GM23338 (cell line): ENCODE measurements around the gene HSCB. TPM values are rescaled to one million over a fixed set of nuclear protein-coding genes. Genes with fewer than 3 reads are reported as not detected.
A peak's percentile ranks its signal among the peaks of the same experiment; 100 is the strongest.

Source experiments
- ATAC-seq: fragments of 200-7000 bp; cut with Tn5 transposase; 3 replicates; pipeline ENCODE4 v1.9.1; 2020
- DNase-seq: peaks from one replicate; pipeline ENCODE4 v3.0.0-alpha.2; 2015; ENCODE audit warnings: low spot score
- H2AFZ ChIP-seq: fragments of 200-600 bp; sonication (generic); 2 replicates; pipeline ENCODE4 v1.8.0; 2016; ENCODE audit warnings: antibody characterized with exemption, mild to moderate bottlenecking, moderate library complexity
- H3F3A ChIP-seq: fragments of 200-600 bp; sonication (generic); replicated peaks from 2 replicates; pipeline ENCODE4 v1.8.0; 2017; ENCODE audit warnings: antibody characterized with exemption, mixed run types, low read depth
- H3K27ac ChIP-seq: fragments of 200-600 bp; sonication (generic); 2 replicates; pipeline ENCODE4 v1.6.1; 2016; ENCODE audit warnings: low read depth
- H3K27me3 ChIP-seq: fragments of 200-600 bp; sonication (generic); 2 replicates; pipeline ENCODE4 v1.8.0; 2016; ENCODE audit warnings: mild to moderate bottlenecking, mixed run types, moderate library complexity; ENCODE audit not compliant: insufficient read depth
- H3K36me3 ChIP-seq: fragments of 200-600 bp; sonication (generic); 2 replicates; pipeline ENCODE4 v1.8.0; 2016; ENCODE audit warnings: mild to moderate bottlenecking; ENCODE audit not compliant: insufficient read depth
- H3K4me1 ChIP-seq: fragments of 200-600 bp; sonication (generic); 2 replicates; pipeline ENCODE4 v1.8.0; 2016; ENCODE audit warnings: mild to moderate bottlenecking, moderate library complexity; ENCODE audit not compliant: insufficient read depth
- H3K4me2 ChIP-seq: fragments of 200-600 bp; sonication (generic); 2 replicates; pipeline ENCODE4 v1.7.1; 2017; ENCODE audit warnings: mixed run types
- H3K4me3 ChIP-seq: fragments of 200-600 bp; sonication (generic); 2 replicates; pipeline ENCODE4 v1.6.1; 2016; ENCODE audit warnings: mixed run types
- H3K79me2 ChIP-seq: fragments of 200-600 bp; sonication (generic); replicated peaks from 2 replicates; pipeline ENCODE4 v1.8.0; 2017; ENCODE audit warnings: mild to moderate bottlenecking; ENCODE audit not compliant: insufficient read depth
- H3K9me2 ChIP-seq: fragments of 200-600 bp; sonication (generic); 2 replicates; pipeline ENCODE4 v1.8.0; 2017; ENCODE audit not compliant: insufficient read depth
- H4K20me1 ChIP-seq: fragments of 200-600 bp; sonication (generic); replicated peaks from 2 replicates; pipeline ENCODE4 v1.8.0; 2017; ENCODE audit warnings: mild to moderate bottlenecking; ENCODE audit not compliant: insufficient read depth
- H3K27ac Mint-ChIP-seq: 2 replicates; pipeline ENCODE4 v1.8.0; 2020; ENCODE audit warnings: inconsistent platforms, mild to moderate bottlenecking, moderate library complexity, mixed read lengths
- H3K27me3 Mint-ChIP-seq: 3 replicates; pipeline ENCODE4 v1.8.0; 2022; ENCODE audit warnings: low read depth, mild to moderate bottlenecking, moderate library complexity, mixed read lengths, inconsistent platforms; ENCODE audit not compliant: insufficient read depth, poor library complexity
- H3K36me3 Mint-ChIP-seq: 3 replicates; pipeline ENCODE4 v1.8.0; 2021; ENCODE audit warnings: low read depth, mild to moderate bottlenecking, inconsistent platforms, moderate library complexity, mixed read lengths
- H3K4me1 Mint-ChIP-seq: 3 replicates; pipeline ENCODE4 v1.8.0; 2020; ENCODE audit warnings: mild to moderate bottlenecking, inconsistent platforms, mixed read lengths
- H3K4me3 Mint-ChIP-seq: 3 replicates; pipeline ENCODE4 v1.8.0; 2021; ENCODE audit warnings: moderate library complexity, mild to moderate bottlenecking, inconsistent platforms, mixed read lengths
- H3K9me3 Mint-ChIP-seq: 3 replicates; pipeline ENCODE4 v1.8.0; 2020; ENCODE audit warnings: moderate library complexity, mild to moderate bottlenecking, inconsistent platforms, mixed read lengths
- CREB1 ChIP-seq: fragments of 250-450 bp; sonication (Bioruptor Pico); IDR thresholded peaks from 2 replicates; pipeline ENCODE4 v1.5.0; 2020; ENCODE audit warnings: low read depth, mild to moderate bottlenecking, moderate library complexity
- CTCF ChIP-seq, 2 experiments: fragments of 200-600 bp in 1 of 2; sonication (generic) in 1 of 2; conservative IDR thresholded peaks; 2 replicates each; pipeline versions ENCODE4 v1.5.1 to v1.6.1; 2016 to 2017; ENCODE audit warnings: antibody characterized with exemption in 2 of 2, low read depth in 2 of 2, mild to moderate bottlenecking in 2 of 2, moderate library complexity in 1 of 2
- ETS1 ChIP-seq: IDR thresholded peaks from 2 replicates; pipeline ENCODE4 v1.6.1; 2016; ENCODE audit warnings: antibody characterized with exemption
- EZH2 ChIP-seq: fragments of 200-600 bp; sonication (generic); IDR thresholded peaks from one replicate; pipeline ENCODE4 v1.8.0; 2017; ENCODE audit warnings: antibody characterized with exemption, mild to moderate bottlenecking, low read depth; ENCODE audit not compliant: unreplicated experiment
- EZH2phosphoT487 ChIP-seq: fragments of 200-600 bp; sonication (generic); IDR thresholded peaks from one replicate; pipeline ENCODE4 v1.8.1; 2018; ENCODE audit warnings: antibody characterized with exemption; ENCODE audit not compliant: unreplicated experiment
- JUNB ChIP-seq: IDR thresholded peaks from one replicate; pipeline ENCODE4 v1.6.1; 2016; ENCODE audit warnings: antibody characterized with exemption; ENCODE audit not compliant: unreplicated experiment
- NANOG ChIP-seq: IDR thresholded peaks from 2 replicates; pipeline ENCODE4 v1.6.1; 2016; ENCODE audit warnings: antibody characterized with exemption, borderline replicate concordance
- POLR2AphosphoS5 ChIP-seq: IDR thresholded peaks from 2 replicates; pipeline ENCODE4 v1.6.1; 2016; ENCODE audit warnings: antibody characterized with exemption, low read depth
- REST ChIP-seq: IDR thresholded peaks from one replicate; pipeline ENCODE4 v1.6.1; 2018; ENCODE audit warnings: antibody characterized with exemption; ENCODE audit not compliant: unreplicated experiment
- STAT1 ChIP-seq: IDR thresholded peaks from one replicate; pipeline ENCODE4 v1.6.1; 2016; ENCODE audit warnings: antibody characterized with exemption; ENCODE audit not compliant: unreplicated experiment
- ZNF114 ChIP-seq: fragments of 250-450 bp; sonication (Bioruptor Pico); IDR thresholded peaks from 2 replicates; pipeline ENCODE4 v1.5.0; 2020; ENCODE audit warnings: mild to moderate bottlenecking, moderate library complexity
- ZNF331 ChIP-seq: fragments of 250-450 bp; sonication (Bioruptor Pico); IDR thresholded peaks from 2 replicates; pipeline ENCODE4 v1.5.0; 2020; ENCODE audit warnings: low read depth, mild to moderate bottlenecking, moderate library complexity
- ZNF462 ChIP-seq: fragments of 250-450 bp; sonication (Bioruptor Pico); IDR thresholded peaks from 2 replicates; pipeline ENCODE4 v1.5.0; 2020; ENCODE audit warnings: mild to moderate bottlenecking, moderate library complexity
- polyA plus RNA-seq: library from polyadenylated mRNA; unstranded; fragments of >200 nt; fragmentation: Nextera tagmentation; extraction: Ambion mirVana; gene quantifications from 2 replicates; pipeline ENCODE4 v1.2.1, GENCODE V29; 2016
- total RNA-seq: library from RNA; depleted of rRNA; stranded (reverse); fragments of >200 nt; shearing (Covaris generic); gene quantifications from 2 replicates; pipeline ENCODE4 v1.2.3, GENCODE V29; 2014

The HSCB gene
- total and polyA plus RNA-seq, 2 experiments from 2014 or later: 18.6 to 30.9 TPM

GRCh38 chr22:28800308-28801041, 58.6 kb downstream of the HSCB start, which contains the start of gene XBP1:
TSS of gene XBP1 (minus strand) at chr22:28800569.
- H3K27me3 Mint-ChIP-seq: peaks cover 14% of the 10 kb centered on the region
- H3K4me1 Mint-ChIP-seq: peaks cover 22% of the 10 kb centered on the region
- no peaks in the 10 kb centered on the region for H3K27me3 ChIP-seq
- H3K4me2 ChIP-seq: peak within 1 kb of the TSS; percentile 97
- peak; percentile 93 for ATAC-seq
- peaks cover 36% of the 10 kb centered on the region for H3K36me3 ChIP-seq
- no peak for TF ChIP-seq REST
- TF ChIP-seq EZH2: no peak
- peak; percentile 89 for TF ChIP-seq POLR2AphosphoS5
- no peak for TF ChIP-seq EZH2phosphoT487
- no peak for TF ChIP-seq ZNF462 (CRISPR knock-in tag)
- no peak for TF ChIP-seq STAT1
- TF ChIP-seq ZNF114 (CRISPR knock-in tag): no peak
- no peak for TF ChIP-seq ZNF331 (CRISPR knock-in tag)
- no peak for TF ChIP-seq NANOG
- peak; percentile 86 for TF ChIP-seq CREB1
- no peak for TF ChIP-seq CTCF (conservative IDR thresholded peaks at IDR 0.05; ENCODE audit: low read depth in 2 of 2)
- peak; percentile 10; the same call in 1 of the 2 replicates for TF ChIP-seq ETS1
- TF ChIP-seq JUNB: no peak
- H3F3A ChIP-seq: peaks cover 32% of the 10 kb centered on the region
- peak within 1 kb of the TSS; percentile 99 for H3K27ac Mint-ChIP-seq
- DNase-seq: peak; percentile 96
- H3K9me2 ChIP-seq: no peaks in the 10 kb centered on the region
- peak within 1 kb of the TSS; percentile 93 for H3K27ac ChIP-seq
- peak within 1 kb of the TSS; percentile 100 for H3K4me3 ChIP-seq
- peaks cover 44% of the 10 kb centered on the region for H3K36me3 Mint-ChIP-seq
- peaks cover 51% of the 10 kb centered on the region for H3K79me2 ChIP-seq
- peaks cover 10% of the 10 kb centered on the region for H3K4me1 ChIP-seq
- peak within 1 kb of the TSS; percentile 89 for H3K4me3 Mint-ChIP-seq
- H3K9me3 Mint-ChIP-seq: no peaks in the 10 kb centered on the region; the same call in 2 of the 3 replicates
- H2AFZ ChIP-seq: 0 out of 2 replicates have a peak within 1 kb of the TSS, but pooled peaks have one; percentile 36
- peaks cover 16% of the 10 kb centered on the region; the same call in 1 of the 2 replicates for H4K20me1 ChIP-seq
